GM19324 (cell line): ENCODE measurements around the gene DDAH1.

Experiments used
- ATAC-seq: cut with Tn5 transposase; IDR thresholded peaks from one replicate; pipeline ENCODE4 v1.9.1; 2021; ENCODE audit warnings: mild to moderate bottlenecking, moderate library complexity; ENCODE audit not compliant: unreplicated experiment, low FRiP score

DDAH1 gene

DNA sequence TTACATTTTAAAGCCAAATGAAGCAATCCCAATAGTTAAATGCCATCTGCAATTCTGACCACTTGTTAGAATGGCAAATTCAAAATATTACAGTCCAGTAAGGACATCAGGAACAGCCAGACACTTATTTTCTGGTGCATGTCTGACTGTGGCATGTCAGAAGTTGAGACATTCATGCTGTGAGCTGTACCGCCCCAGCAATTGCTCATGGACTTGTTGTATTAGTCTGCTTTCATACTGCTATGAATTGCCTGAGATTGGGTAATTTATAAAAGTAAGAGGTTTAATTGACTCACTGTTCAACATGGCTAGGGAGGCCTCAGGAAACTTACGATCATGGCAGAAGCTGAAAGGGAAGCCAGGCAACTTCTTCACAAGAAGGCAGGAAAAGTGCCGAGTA, 19.1 kb downstream of the DDAH1 start:
- ATAC-seq, result no peak

DNA sequence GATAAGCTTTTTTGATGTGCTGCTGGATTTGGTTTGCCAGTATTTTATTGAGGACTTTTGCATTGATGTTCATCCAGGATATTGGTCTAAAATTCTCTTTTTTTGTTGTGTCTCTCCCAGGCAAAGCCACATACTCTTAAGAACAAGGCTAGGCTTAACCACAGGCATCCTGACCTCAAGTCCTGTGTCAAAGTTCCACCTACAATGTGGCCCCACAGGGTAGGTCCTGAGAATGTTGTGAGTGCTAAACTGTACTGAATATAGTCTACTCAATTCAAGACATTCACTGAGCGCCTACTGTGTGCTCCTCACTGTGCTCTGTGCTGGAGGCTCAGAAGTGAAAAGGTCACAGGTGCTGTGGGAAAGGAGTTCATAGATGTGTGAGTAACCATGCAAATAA, 20.6 kb downstream of the DDAH1 start:
- ATAC-seq, result no peak

DNA sequence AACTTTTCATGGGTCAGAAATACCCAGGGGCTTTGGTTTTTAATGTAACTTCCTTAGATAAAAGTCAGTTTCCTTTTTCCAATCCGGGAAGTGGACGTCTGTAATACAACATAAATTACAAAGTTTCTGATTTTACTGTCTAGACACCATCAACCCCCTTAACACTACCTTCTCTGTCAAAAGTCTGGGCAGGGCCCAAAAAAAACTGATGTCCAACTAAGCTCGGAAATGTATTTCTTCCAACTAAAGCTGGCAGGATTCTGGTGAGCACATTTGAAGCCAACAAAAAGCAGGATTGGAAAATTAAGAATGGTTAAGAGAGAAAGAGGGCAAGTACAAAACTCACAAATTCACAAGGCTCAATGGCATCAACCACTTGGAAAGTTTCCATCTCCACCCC, 24.3 kb downstream of the DDAH1 start:
- ATAC-seq, result no peak

DNA sequence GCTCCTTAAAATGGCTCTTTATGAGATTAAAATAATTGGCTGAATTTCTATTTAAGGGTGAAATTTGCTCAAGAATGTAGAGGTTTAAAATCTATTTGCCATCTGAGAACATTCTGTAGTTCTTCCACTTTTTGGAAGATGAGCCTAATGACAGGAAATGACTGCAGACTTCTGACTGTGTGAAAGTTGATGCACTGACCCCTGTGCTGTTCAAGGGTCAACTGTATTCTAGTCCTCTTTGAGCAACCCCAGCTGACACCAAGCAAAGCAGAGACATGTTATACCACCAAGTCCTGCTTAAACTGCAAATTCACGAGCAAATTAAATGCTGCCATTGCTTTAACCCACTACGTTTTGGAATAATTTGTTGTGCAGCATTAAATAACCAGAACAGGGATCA, 26.6 kb downstream of the DDAH1 start:
- ATAC-seq, result no peak

DNA sequence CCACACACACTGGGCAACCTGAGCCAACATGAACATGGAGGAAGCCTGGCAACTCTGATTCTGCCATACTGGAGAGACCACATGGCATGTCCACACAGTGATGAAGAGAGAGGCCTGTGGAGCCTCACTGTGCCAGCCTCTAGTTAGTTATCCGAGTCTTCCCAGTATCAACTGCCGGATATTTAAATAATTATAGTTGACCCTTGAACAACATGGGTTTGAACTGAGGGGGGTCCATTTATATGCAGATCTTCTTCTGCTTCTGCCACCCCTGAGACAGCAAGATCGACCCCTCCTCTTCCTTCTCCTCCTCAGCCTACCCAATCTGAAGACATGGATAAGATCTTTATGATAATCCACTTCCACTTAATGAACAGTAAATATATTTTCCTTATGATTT, 27.8 kb downstream of the DDAH1 start:
- ATAC-seq, result no peak

DNA sequence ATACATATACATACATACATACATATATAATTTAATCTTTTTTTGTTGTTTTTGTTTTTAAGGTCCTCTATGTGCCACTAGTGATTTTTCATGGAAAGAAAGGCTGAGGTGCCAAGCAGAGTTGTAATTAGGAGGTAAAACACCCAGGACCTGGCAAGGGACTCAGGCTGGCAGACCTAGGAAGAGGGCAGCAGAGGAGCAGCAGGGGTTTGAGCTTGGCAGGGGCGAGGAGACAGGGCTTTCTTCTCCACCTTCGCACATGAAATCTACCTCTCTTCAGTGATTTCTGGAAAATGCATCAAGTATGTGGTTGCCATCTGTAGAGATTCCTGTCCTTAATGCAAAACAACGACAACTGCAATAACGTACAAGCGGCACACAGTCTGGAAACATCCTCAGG, 31.9 kb downstream of the DDAH1 start:
- ATAC-seq, result no peak

DNA sequence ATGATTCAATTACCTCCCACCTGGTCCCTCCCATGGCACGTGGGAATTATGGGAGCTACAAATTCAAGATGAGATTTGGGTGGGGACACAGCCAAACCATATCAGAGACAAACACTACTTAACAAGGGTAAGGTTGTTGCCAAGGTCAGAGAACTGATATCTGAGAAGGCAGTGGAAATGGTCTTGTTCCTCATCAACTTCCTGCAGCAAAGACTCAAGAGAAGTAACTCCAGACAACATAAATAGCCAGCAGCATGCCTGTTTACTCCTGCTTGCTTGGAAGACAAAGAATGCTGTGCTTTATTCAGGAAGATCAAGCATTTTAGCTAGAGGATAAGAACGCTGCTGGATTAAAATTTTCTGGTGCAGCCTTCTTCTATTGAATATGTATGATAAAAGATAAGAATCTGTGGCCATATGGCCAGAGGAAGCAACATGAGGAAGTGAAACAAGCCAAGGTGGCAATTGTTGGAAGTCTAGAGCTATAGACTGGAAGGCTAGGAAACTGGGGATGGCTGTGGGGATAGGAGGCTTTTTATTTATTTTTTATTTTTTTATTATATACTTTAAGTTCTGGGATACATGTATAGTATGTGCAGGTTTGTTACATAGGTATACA, 36.4 kb downstream of the DDAH1 start:
- no peak for ATAC-seq

DNA sequence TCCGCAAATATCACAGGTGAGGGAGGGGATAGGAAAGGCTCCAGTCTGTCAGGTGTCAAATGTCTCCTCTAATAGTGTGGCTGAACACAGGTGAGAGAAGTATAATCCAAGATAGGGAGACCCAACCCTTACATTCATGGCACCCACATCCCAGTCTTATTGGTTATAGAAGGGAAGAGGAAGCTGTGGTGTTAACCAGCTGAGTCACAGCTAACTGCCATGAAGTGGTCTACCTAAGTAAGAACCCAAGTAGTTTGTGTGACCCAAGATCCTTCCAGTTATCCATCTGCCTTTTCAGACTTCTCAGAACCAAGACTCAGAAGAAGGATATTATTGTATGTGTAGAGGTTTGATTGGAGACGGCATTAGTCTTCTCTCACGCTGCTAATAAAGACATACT, 37.1 kb downstream of the DDAH1 start:
- no peak for ATAC-seq

DNA sequence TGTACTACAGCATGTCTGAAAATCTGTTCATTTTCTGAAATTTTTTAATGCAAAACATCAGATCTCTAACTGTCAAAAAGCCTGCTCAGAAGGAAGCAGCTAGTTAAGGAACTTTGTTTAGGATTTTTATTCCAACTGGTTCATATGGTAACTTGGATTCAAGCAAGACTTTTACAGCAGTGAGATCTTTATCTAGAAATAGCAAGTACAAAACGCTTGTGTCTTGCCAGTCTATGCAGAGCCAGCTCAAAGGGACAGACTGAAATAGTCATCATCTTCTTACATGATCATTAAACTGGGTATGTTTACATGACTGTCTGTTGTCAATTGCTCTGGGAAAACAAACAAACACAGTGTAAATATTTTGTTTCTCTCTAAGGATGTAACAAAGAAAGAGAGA, 37.6 kb downstream of the DDAH1 start:
- ATAC-seq, result no peak

DNA sequence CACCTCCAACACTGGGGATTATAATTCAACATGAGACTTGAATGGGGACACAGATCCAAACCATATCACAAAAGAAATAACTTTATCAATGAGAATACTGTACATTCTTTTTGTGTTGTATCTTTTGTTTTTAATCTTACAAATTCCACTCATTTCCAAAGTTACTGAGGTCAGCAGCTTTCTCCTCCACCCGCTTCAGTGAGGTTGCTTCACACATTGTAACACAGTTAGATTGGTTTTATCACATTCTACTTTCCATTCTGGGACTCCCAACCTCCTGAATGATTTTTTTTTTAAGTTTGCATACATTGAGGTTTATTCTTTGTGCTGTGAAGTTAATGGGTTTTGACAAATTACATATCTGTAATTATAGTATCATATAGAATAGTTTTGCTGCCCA, 43.8 kb downstream of the DDAH1 start:
- no peak for ATAC-seq

DNA sequence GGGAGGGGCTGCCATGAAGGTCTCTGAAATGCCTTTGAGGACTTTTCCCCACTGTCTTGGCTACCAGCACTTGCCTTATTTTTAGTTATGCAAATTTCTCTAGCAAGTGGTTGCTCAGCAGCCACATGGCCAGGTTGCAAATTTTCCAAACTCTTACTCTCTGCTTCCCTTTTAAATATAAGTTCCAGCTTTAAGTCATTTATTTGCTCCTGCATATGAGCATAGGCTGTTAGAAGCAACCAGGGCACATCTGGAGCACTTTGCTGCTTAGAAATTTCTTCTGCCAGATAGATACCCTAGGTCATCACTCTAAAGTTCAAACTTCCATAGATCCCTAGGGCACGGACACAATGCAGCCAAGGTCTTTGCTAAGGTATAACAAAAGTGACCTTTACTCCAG, 44.8 kb downstream of the DDAH1 start:
- no peak for ATAC-seq

DNA sequence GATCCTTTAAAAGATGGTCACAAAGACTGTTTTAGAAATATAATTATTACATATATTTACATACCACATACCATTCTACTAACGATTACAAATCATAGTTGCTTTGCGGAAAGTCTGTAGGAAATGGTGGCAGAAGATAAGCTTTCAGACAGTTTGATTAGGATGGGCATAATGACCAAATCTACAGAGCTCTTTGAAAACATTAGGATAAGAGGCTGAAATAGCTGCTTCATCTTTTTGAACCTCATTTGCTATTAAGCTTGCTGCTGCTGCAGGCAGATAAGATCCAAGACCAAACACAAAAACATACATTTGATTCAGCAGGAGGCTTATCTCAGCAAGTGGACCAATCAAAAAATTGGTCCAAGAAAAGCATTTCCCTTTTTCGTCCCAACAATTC, 47.1 kb downstream of the DDAH1 start:
- no peak for ATAC-seq

DNA sequence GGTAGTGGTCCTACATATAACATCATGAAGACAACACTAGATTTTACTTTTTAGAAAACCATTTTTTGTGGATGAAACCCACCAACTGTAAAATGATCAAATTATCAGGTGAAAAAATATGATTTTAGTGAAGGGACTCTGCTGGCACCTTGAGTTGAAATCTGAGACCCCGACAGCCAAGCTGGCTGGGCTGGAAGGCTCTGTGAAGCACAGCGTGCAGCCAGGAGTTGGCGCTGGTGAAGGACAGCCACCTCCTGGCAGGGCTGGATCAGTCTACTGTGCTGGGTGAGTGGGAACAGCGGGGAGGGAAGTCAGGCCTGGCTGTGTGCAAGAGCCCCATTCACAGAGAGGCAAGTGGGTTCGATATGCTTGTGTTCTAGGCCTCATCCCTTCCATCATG, 47.9 kb downstream of the DDAH1 start:
- no peak for ATAC-seq

DNA sequence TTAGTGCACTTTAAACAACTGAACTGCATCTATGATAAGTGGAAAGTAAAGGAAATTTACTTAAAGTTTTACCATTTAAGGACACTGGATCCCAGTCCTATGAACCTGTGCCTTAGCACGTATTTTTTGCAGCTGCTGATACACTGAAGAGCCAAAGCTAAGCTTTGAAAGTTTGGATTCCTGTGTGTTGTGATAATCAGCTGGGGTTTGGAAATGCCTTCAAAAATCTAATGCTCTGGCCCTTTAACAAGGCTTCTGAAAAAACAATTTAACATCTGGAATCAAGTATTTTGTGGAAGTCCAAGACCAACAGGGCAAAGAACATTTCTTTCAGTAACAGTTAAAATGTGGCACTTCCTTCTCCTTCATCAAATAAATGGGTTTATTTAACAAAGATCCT, 51.8 kb downstream of the DDAH1 start:
- no peak for ATAC-seq

DNA sequence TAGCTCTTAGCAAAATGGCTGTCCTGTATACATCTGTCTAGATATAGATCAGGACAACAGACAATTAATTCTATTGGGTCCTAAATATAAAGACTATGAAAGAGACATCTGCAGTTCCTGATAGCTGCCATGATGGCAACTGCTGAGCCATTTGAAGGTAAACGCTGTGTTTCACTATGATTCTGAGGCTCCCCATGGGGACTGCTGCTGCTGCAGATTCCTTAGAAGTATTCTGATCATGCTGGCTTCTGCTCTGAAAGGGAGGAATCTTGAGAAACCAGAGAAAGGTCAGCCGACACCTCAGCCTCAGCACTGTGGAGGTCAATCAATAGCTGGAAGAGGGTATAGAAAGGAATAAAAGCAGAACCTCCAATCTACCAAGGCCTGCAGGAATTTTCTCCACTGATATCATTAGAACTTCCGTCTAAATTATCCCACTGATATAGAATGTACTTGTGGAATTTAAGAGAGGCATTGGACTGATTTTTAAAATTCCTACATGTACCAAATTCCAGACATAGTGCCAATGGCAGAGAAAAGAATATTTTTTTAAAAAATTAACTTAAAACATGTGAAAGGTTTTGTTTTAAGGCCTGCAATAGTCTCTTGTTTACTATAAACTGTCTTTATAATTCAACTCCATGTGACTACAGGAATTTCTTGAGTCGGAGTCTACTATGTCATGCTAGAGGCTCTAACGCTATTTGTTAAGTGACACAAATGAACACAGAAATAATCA, 53.2 kb downstream of the DDAH1 start:
- ATAC-seq, result no peak

DNA sequence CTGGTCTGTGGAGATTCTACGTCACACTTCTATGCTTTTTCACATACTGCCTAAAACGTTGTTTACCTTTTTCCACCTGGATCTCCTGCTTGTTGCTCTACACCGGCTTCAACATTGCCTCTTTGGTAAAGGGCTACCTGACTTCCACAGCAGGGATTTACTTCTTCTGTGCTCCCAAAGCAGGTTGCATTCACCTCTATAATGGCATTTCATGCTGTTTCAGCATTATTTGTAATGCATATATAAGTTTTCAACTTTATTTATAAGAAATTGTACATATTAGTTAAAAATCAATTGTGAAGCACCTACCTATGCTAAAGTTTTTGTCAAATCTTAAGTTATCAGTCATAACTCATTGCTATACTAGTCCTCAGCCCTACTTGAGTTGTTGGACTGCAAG, 55.4 kb downstream of the DDAH1 start:
- ATAC-seq, result no peak

DNA sequence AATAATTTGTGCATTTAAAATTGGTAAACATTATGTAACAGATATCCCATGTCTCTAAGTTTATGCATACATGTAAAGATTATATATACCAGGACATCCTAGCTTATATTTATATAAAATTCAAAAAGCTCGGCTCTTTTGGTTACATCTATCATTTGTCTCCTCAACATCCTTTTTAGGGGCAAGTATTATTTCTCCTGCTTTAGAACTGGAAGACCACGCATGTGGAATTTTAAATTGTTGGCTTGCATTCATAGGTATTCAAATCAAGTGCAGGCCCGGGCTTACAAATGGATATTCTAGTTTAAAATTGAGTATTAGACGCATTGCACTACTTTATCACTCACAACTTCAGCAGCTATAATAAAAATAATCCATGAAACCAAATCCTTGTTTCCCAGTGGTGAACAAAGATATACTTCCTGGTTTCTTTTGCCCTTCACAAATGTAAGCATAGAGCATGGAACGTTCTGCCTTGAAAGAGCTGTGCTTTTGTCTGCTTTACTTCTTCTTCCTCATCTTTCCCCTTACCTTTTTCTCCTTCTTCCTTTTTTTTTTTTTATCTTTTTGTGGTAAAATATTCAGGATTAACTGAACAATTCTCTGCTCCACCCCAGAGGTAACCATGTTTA, 57.1 kb downstream of the DDAH1 start:
- no peak for ATAC-seq

DNA sequence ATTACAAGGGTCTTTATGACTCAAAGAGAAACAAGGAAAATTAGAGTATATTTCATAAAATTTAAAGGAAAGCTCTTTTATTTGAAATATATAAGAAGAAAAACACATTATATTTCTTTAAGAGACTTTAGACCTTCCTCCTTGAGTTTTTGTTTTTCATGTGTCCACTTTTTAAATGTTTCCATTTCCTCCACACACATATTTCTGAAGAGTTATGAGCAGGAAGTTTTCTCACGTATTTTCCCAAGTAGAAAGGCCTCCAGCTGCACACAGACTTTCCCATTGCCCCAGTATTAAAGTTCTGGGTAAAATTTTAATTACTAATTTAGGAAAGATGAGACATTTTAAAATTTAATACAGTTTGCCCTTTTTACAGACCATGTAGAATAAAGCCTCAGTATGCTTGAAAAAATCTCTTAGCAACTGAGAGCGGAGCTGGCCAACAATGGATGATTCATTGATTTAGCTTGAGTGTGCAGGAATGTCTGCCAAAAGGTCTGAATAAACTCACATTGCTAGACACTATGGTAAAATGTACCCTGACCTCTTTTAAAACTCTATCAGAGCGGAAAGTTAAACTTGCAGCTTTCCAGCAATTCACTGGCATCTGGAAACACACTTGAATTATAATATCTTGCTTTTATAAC, 57.9 kb downstream of the DDAH1 start:
- no peak for ATAC-seq

DNA sequence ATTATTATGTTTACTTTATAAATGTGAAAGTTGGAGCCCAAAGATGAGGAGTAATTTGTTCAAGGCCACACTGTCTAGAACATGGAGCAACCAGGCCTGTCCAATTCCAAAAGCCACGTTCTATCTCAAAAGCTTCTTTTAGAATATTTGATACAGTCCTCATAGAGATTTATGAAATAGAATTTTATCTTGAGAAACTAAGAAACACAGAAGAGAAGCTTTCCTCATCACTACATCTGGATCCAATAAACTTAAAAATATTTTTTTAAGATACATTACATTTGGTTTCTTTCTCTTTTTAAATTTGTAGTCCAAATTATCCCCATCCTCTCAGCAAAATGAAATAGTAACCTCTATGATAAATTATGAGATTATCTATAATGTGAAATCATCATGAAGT, 58.9 kb downstream of the DDAH1 start:
- ATAC-seq, result no peak

DNA sequence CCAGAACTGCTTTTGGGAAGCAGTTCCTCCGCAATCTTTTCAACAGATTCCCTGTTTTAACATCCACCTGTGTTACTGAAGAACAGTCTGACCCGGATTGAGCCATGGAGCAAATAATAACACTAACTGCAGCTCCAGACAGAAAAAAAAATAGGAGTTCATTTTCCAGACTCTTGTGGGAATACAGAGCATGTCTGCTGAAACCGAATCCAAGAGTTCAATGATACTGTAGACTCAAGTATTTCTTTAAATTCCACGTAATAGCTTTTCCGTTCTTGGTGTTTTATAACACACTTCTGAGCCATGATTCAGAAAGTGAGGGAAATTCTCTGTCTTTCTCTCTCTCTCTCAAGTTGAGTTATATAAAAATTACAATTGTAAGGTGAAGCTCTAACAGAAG, 60.6 kb downstream of the DDAH1 start:
- ATAC-seq, result no peak

DNA sequence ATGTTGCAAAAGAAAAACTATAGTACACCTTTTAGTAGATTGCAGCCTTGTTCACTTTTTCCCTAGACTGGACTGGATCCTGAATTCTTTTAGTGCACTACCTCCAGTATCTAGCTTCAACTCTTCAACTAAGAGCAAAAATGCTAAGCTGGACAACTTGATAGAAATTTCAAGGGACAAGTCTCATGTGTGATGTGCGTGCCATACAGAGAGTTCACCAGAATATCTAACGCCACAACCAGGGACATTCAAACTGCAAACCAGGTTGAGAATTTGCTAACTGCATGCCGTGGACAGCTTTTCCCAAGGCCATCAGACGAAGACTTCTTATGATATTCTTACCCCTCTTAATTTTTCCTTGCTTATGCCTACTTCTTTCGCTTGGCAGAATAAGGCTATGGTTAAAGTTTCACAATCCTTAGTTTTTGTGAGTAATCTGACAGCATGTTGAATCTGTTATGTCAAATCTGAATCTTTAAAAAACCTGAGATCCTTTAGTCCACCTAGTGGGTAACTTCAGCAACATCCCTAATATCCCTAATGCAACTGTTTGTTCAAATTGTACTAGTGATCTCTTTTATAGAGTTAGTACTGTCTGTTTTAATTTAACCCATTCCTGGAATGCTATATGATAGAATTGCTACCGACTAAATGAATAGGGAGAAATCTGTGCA, 66.4 kb downstream of the DDAH1 start:
- ATAC-seq, result no peak
